Nephron progenitor cell (in vitro differentiated cells): ENCODE data around the gene GID8.
"Not testable (repeated sequence)": the region's sequence is repeated elsewhere in the genome, so short reads cannot be mapped to it uniquely, and the experiment has no call there.

ENCODE experiments used
- DNase-seq: peaks from one replicate; pipeline ENCODE4 v3.0.0; 2021
- H3K27ac Mint-ChIP-seq: 2 replicates; pipeline ENCODE4 v1.8.0; 2021; ENCODE audit warnings: mild to moderate bottlenecking, moderate library complexity, mixed read lengths
- H3K27me3 Mint-ChIP-seq: 2 replicates; pipeline ENCODE4 v1.8.0; 2021; ENCODE audit warnings: mild to moderate bottlenecking, low read depth, mixed read lengths; ENCODE audit not compliant: poor library complexity
- H3K36me3 Mint-ChIP-seq: 2 replicates; pipeline ENCODE4 v1.8.0; 2021; ENCODE audit warnings: low read depth, mixed read lengths
- H3K4me1 Mint-ChIP-seq: 2 replicates; pipeline ENCODE4 v1.8.0; 2021; ENCODE audit warnings: mixed read lengths
- H3K4me3 Mint-ChIP-seq: 2 replicates; pipeline ENCODE4 v1.8.0; 2021; ENCODE audit warnings: mild to moderate bottlenecking, moderate library complexity, mixed read lengths
- H3K9me3 Mint-ChIP-seq: 2 replicates; pipeline ENCODE4 v1.8.0; 2021; ENCODE audit warnings: mild to moderate bottlenecking, moderate library complexity, mixed read lengths
- CTCF ChIP-seq: fragments of 200-600 bp; sonication (generic); IDR thresholded peaks from 2 replicates; pipeline ENCODE4 v1.5.0; 2021; ENCODE audit warnings: antibody characterized with exemption

Gene GID8

GRCh38 chr20:62917720-62918119 lies 20.2 kb upstream of the GID8 start:
- DNase-seq = no peak
- H3K4me1 Mint-ChIP-seq = peaks cover 84% of the 10 kb centered on the region

GRCh38 chr20:62918147-62918546 lies 19.8 kb upstream of the GID8 start:
- no peak for TF ChIP-seq CTCF
- Mint-ChIP-seq H3K36me3 (peaks cover 1% of the 10 kb centered on the region), H3K4me3 (no peak overlapping the region), H3K27me3 (peaks cover 2% of the 10 kb centered on the region), H3K4me1 (peaks cover 82% of the 10 kb centered on the region), H3K9me3 (no peaks in the 10 kb centered on the region), H3K27ac (no peak overlapping the region)
- DNase-seq = no peak

More at GRCh38 chr20:62917720-62918119, 20.2 kb upstream of the GID8 start:
- Mint-ChIP-seq H3K27ac (peak overlapping the region; percentile 43), H3K36me3 (peaks cover 5% of the 10 kb centered on the region), H3K27me3 (peaks cover 2% of the 10 kb centered on the region), H3K4me3 (no peak overlapping the region), H3K9me3 (no peaks in the 10 kb centered on the region)
- no peak for TF ChIP-seq CTCF

DNA sequence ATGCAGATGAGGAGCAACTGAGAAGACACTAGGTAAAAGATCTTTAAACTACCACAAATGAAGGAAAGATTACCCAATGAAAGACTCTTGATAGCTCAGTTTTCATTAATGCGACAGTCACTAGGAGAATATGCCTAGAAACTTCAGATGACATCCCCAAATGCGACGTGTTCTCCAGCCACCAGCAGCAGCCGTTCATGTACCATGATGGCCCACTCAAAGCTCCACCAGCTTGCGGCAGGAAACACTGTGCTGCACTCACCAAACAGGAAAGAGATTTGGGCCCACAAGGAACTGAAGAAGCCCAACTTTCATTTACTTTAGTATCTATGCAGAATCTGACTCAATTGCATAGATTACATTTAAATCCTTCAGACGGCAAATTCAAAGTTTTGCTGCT lies 19.1 kb upstream of the GID8 start:
- DNase-seq = no peak
- peaks cover 2% of the 10 kb centered on the region for H3K27me3 Mint-ChIP-seq
- no peaks in the 10 kb centered on the region for H3K9me3 Mint-ChIP-seq
- H3K27ac Mint-ChIP-seq = peak overlapping the region; percentile 36
- no peak for TF ChIP-seq CTCF
- H3K4me3 Mint-ChIP-seq = no peak overlapping the region
- H3K36me3 Mint-ChIP-seq = no peaks in the 10 kb centered on the region
- H3K4me1 Mint-ChIP-seq = peaks cover 80% of the 10 kb centered on the region

DNA sequence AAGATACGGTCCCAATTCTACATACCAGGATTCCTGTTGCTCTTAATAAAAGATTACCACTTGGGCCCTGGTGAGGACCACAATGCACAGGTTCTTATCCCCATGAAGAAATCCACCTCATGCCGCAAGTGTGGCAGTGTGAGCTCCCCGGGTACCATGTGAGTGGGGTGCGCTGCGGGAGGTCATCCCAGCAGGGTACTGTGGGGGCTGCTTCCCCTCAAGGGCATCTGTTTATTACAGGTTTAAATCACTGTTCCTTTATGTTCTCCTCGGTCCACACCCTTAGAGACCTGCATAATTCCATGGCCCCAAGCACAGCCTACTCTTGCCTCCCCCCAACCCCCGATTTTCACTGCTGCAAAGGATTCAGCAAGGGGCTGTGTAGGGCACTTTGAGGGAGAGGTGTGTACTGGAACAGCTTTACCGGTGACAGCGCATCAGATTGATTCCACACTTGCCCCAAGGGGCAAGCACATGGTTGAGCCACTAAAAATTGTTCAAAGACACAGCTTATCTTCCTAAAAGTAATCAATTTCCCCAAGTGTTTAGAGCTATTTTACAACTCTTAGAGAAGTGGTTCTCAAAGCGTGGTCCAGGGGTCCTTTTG lies 17.8 kb upstream of the GID8 start:
- Mint-ChIP-seq H3K27me3 (peaks cover 2% of the 10 kb centered on the region), H3K9me3 (no peaks in the 10 kb centered on the region), H3K4me3 (peak overlapping the region; percentile 30), H3K4me1 (peaks cover 80% of the 10 kb centered on the region), H3K27ac (peak overlapping the region; percentile 72), H3K36me3 (no peaks in the 10 kb centered on the region)
- DNase-seq = no peak
- no peak for TF ChIP-seq CTCF

DNA sequence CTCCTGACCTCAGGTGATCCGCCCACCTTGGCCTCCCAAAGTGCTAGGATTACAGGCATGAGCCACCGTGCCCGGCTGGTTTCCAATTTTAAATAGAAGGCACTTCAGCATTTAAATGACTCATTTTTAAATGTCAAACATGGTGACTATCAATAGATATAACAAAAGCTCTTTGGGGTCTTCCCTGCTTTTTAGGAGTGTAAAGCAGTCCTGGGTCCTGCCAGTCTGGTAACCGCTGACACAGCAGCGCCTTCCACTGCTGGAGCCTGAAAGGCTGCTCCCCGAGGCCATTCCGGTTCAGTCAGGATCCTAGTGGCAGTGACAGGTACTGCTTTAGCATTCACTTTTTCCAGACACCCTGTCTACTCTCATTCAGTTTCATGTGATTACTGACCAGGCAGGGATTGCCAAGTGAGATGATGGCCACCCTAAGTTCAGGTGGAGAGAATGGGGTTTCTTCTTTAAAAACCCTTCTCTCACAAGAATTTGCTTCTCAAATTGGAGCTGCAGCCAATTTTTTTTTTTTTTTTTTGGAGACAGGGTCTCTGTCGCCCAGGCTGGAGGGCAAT lies 16.7 kb upstream of the GID8 start:
- Mint-ChIP-seq H3K9me3 (no peaks in the 10 kb centered on the region), H3K27me3 (peaks cover 2% of the 10 kb centered on the region), H3K4me1 (peaks cover 74% of the 10 kb centered on the region), H3K27ac (no peak overlapping the region), H3K4me3 (no peak overlapping the region), H3K36me3 (no peaks in the 10 kb centered on the region)
- DNase-seq = peak; percentile 62
- peak; percentile 63 for TF ChIP-seq CTCF

DNA sequence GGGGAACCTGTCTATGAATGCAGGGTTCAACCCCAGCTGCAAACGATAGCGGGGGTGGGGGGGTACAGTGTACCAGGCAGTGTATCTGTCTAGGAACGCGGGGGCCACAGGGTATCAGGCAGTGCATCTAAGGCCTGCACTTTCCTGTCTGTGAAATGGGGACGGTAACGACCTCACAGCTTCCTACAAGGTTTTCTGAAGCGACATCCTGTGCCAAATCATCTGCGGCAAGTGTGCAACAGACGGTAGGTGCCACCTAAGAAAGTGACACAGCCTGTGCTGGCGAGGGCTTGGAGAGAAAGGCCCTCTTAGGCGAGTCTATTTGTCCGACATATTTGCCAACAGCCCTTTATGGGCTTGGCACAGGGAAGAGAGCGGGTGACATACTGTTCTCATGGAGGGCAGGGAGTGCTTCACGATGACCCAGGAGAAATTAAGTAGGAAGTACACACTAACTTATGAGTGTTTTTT lies 15.5 kb upstream of the GID8 start:
- peaks cover 2% of the 10 kb centered on the region for H3K27me3 Mint-ChIP-seq
- DNase-seq = no peak
- TF ChIP-seq CTCF = no peak
- peaks cover 72% of the 10 kb centered on the region for H3K4me1 Mint-ChIP-seq
- no peak overlapping the region for H3K4me3 Mint-ChIP-seq
- H3K36me3 Mint-ChIP-seq = no peaks in the 10 kb centered on the region
- peak overlapping the region; percentile 54 for H3K27ac Mint-ChIP-seq
- H3K9me3 Mint-ChIP-seq = no peaks in the 10 kb centered on the region

- not testable (repeated sequence) for H3K36me3 Mint-ChIP-seq, H3K27me3 Mint-ChIP-seq, H3K9me3 Mint-ChIP-seq, DNase-seq, H3K27ac Mint-ChIP-seq, H3K4me3 Mint-ChIP-seq
- H3K4me1 Mint-ChIP-seq = peaks cover 72% of the 10 kb centered on the region
Observed at GRCh38 chr20:62923059-62923668, 14.8 kb upstream of the GID8 start.
